ENCODE results near the gene LINS1. TPM values are rescaled to one million over a fixed set of nuclear protein-coding genes. Genes with fewer than 3 reads are reported as not detected.

The LINS1 gene, protein sequence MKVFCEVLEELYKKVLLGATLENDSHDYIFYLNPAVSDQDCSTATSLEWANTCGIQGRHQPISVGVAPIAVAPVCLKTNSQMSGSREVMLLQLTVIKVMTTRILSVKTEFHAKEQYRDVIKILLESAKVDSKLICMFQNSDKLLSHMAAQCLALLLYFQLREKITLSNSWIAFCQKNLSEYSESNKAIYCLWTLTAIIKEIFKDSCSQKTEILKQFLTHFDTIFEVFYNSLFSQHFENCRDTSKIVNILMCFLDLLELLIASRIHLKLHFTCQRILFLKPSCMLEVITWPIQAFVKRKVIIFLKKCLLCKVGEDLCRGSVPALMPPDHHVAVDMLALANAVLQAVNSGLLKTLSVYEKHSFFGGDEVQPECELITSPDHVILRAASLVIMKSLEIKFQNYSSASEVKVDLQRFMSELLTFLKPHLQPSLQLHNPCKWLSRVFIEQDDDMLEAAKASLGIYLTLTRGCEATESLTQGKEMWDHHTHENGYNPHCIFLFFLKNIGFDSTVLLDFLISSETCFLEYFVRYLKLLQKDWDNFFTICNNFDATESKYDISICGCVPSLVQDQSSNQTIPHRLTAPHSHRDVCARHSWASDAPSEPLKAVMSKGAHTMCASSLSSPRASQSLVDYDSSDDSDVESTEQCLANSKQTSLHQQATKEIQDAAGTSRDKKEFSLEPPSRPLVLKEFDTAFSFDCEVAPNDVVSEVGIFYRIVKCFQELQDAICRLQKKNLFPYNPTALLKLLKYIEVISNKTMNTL
- 10 to 100 TPM in 1 of 6 experiments, 1 to 10 TPM in 5; 7.2 to 11.9 (median 7.4) TPM for total RNA-seq (2021; fragmentation: NEBNext Ultra II Directional; extraction: Animal tissue kit (Norgen Biotek cat#: 25700))
- long read RNA-seq, partial matches to known transcripts = 0 of 5 reads
- long read RNA-seq, other reads (novel, unspliced or antisense) = 4 of 5 reads

DNA sequence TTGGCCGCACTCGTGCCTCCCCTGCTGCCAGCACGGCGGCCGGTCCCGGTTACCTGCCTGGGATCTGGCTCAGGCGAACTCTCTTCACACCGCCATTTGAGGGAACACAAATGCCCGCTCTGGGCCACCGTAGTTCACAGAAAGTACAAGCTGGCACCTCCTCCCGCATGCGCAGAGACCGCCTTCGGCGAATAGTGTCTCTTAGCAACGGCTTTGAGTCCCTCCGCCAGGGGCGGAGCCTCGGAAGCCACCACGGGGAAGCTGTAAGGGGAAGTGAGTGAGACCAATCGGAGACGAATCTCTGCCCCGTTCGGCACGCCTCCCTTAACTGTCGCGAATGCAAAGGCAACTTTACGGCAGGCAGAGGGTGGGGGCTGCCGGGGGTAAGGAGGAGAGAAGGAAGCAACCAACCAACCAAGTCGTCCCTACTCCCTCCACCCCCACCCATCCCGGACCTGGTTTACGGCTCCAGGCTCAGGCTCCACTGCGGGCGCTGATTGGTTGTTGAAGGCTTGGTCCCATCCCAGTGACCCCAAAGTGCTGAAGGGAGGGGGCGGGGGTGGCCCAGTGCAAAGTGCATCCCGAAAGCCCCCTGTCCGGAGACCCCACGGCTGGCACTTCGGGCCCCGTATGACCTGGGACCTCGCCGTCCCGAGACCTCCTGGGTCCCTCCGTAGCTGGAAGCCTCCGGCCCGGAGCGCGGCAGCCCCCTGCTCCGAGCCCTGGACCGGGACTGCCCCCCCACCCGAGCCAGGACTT lies at the start of gene LINS1, which contains the start of gene ASB7:
Gene LINS1, minus strand, starts transcription at position 121 of the 759 bp plus-strand sequence. CDS start 21,342 bp downstream, outside the sequence.
Gene ASB7, plus strand, starts transcription at position 526 of the 759 bp plus-strand sequence. CDS start 9,628 bp downstream, outside the sequence.
- TF ChIP-seq, protein P1, sequence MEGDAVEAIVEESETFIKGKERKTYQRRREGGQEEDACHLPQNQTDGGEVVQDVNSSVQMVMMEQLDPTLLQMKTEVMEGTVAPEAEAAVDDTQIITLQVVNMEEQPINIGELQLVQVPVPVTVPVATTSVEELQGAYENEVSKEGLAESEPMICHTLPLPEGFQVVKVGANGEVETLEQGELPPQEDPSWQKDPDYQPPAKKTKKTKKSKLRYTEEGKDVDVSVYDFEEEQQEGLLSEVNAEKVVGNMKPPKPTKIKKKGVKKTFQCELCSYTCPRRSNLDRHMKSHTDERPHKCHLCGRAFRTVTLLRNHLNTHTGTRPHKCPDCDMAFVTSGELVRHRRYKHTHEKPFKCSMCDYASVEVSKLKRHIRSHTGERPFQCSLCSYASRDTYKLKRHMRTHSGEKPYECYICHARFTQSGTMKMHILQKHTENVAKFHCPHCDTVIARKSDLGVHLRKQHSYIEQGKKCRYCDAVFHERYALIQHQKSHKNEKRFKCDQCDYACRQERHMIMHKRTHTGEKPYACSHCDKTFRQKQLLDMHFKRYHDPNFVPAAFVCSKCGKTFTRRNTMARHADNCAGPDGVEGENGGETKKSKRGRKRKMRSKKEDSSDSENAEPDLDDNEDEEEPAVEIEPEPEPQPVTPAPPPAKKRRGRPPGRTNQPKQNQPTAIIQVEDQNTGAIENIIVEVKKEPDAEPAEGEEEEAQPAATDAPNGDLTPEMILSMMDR (IDR thresholded peaks at IDR 0.05) = no peak
- DNase-seq = peak; percentile 100
- H3K4me3 Mint-ChIP-seq = no peak within 1 kb of the TSS

DNA sequence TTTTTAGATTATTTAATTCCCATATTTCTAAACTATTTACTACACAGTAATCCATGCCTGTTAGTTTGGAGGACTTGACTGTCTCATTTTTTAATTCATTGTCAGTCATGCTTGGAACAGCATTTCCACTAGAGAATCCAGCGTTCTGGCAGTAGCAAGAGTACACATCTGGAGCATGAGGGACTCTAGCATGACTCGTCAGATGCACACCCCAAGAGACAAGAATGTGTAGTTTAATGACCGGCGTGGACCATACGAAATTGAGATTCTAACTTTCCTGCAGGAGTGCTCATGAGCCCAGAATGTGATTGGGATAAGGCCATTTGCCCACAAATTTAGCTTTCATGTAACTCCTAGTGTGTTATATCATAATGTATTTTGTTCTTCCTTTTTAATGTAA lies 49.3 kb upstream of the LINS1 start:
- DNase-seq = peak; percentile 39

More for the DNA sequence above, at the start of gene LINS1, which contains the start of gene ASB7:
- Mint-ChIP-seq H3K9me3 (no peaks in the 10 kb centered on the region), H3K4me1 (ENCODE audit: low read depth) (peaks cover 22% of the 10 kb centered on the region), H3K36me3 (ENCODE audit: low read depth) (0 out of 2 replicates have a peak, but pooled peaks cover 8% of the 10 kb centered on the region), H3K27ac (peak within 1 kb of the TSS; percentile 88), H3K27me3 (ENCODE audit: insufficient read depth) (no peaks in the 10 kb centered on the region)

DNA sequence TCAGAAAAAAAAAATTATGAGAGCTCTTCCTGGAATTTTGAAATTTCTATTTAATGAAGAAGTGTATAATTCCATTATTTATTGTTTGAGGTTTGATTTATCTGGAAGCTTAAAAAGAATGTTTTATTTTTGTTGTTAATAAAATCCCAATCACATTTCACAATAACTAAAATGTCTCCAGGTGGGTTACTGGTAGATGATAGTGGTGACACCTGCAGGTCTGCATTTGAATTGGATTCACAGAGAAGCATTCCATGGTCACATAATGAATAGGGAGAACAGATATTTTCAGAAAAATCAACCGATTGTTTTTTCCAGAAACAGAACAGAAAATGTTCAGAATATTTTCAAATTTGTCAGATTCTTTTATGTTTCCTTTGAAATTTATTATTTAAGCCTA lies 48.7 kb upstream of the LINS1 start:
- Mint-ChIP-seq H3K4me3 (no peak overlapping the region), H3K4me1 (ENCODE audit: low read depth) (peaks cover 8% of the 10 kb centered on the region; the same call in 1 of the 2 replicates), H3K27ac (no peak overlapping the region), H3K27me3 (ENCODE audit: insufficient read depth) (no peaks in the 10 kb centered on the region), H3K36me3 (ENCODE audit: low read depth) (no peaks in the 10 kb centered on the region), H3K9me3 (no peaks in the 10 kb centered on the region)
- TF ChIP-seq, protein P1 (IDR thresholded peaks at IDR 0.05) = peak; percentile 29; the same call in 1 of the 2 replicates
- no peak for DNase-seq

More for the DNA sequence above, 49.3 kb upstream of the LINS1 start:
- Mint-ChIP-seq H3K27ac (no peak overlapping the region), H3K9me3 (no peaks in the 10 kb centered on the region), H3K4me3 (no peak overlapping the region), H3K36me3 (ENCODE audit: low read depth) (no peaks in the 10 kb centered on the region), H3K4me1 (ENCODE audit: low read depth) (peaks cover 8% of the 10 kb centered on the region; the same call in 1 of the 2 replicates), H3K27me3 (ENCODE audit: insufficient read depth) (no peaks in the 10 kb centered on the region)
- TF ChIP-seq, protein P1 (IDR thresholded peaks at IDR 0.05) = no peak

DNA sequence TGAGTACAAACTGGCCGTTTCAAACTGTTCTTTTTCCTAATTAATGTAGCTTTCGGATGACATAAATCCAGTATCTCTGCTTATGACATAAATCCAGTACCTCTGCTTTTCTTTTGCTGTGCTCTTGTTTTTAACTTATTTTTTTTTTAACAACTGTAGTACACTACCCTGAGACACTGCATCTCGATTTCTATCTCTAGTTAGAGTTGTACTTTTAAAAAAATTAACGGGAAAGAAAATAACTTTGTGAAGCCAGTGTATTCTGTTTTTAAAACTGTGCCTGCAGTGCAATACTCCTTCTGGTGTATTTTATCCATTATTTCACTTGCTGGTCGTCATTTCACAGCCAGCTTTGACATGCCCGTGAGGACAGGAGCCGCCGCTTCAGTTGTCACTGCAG lies 47.0 kb upstream of the LINS1 start:
- TF ChIP-seq, protein P1 (IDR thresholded peaks at IDR 0.05) = no peak
- DNase-seq = no peak
- Mint-ChIP-seq H3K4me1 (ENCODE audit: low read depth) (peaks cover 8% of the 10 kb centered on the region; the same call in 1 of the 2 replicates), H3K36me3 (ENCODE audit: low read depth) (no peaks in the 10 kb centered on the region), H3K4me3 (no peak overlapping the region), H3K27ac (no peak overlapping the region), H3K9me3 (no peaks in the 10 kb centered on the region), H3K27me3 (ENCODE audit: insufficient read depth) (no peaks in the 10 kb centered on the region)

DNA sequence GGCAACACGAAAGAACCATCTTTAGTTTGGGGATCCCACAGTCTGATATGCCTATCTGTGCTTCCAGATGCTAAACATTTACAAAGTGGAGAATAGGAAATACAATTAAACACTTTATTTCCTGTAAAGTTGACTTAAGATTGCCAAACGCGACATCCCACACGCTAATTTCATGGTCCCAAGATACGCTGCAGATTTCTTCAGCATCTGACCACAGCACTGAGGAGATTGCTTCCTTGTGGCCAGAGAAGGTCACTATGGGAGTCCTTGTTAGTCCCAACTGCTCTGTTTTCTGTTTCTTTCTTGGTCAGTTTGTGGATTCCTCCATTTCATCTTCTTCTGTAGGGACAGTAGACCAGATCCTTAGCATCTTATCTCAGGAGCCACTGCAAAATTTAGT lies 43.7 kb upstream of the LINS1 start:
- H3K27me3 Mint-ChIP-seq (ENCODE audit: insufficient read depth) = no peaks in the 10 kb centered on the region
- no peak overlapping the region for H3K4me3 Mint-ChIP-seq
- TF ChIP-seq, protein P1 (IDR thresholded peaks at IDR 0.05) = no peak
- no peaks in the 10 kb centered on the region for H3K4me1 Mint-ChIP-seq (ENCODE audit: low read depth)
- DNase-seq = no peak
- H3K36me3 Mint-ChIP-seq (ENCODE audit: low read depth) = no peaks in the 10 kb centered on the region
- H3K27ac Mint-ChIP-seq = no peak overlapping the region
- no peaks in the 10 kb centered on the region for H3K9me3 Mint-ChIP-seq
